Central memory CD8-positive, alpha-beta T cell (primary cell): ENCODE data around the gene NEK6.

Experiments
- ATAC-seq: fragments of 150-1000 bp; cut with Tn5 transposase; replicated peaks from 2 replicates; pipeline ENCODE4 v1.10.0; 2022; ENCODE audit warnings: mild to moderate bottlenecking, moderate FRiP score, moderate number of reproducible peaks; ENCODE audit not compliant: poor library complexity, severe bottlenecking; ENCODE audit errors: extremely low read depth
- DNase-seq, 2 donors: peaks; one replicate each; pipeline ENCODE4 v3.0.0; 2021; ENCODE audit warnings: low spot score in 2 of 2
- H3K27ac Mint-ChIP-seq: one replicate; pipeline ENCODE4 v1.8.0; 2022; ENCODE audit warnings: low read depth, mild to moderate bottlenecking, moderate library complexity, mixed read lengths
- H3K27me3 Mint-ChIP-seq: one replicate; pipeline ENCODE4 v1.8.0; 2022; ENCODE audit warnings: mixed read lengths
- H3K36me3 Mint-ChIP-seq: one replicate; pipeline ENCODE4 v1.8.0; 2022; ENCODE audit warnings: mild to moderate bottlenecking, moderate library complexity, mixed read lengths; ENCODE audit not compliant: insufficient read depth
- H3K4me1 Mint-ChIP-seq: one replicate; pipeline ENCODE4 v1.8.0; 2022; ENCODE audit warnings: mixed read lengths
- H3K4me3 Mint-ChIP-seq: one replicate; pipeline ENCODE4 v1.8.0; 2022; ENCODE audit warnings: mild to moderate bottlenecking, moderate library complexity, mixed read lengths
- H3K9me3 Mint-ChIP-seq: one replicate; pipeline ENCODE4 v1.8.0; 2022; ENCODE audit warnings: mixed read lengths

Gene NEK6

DNA sequence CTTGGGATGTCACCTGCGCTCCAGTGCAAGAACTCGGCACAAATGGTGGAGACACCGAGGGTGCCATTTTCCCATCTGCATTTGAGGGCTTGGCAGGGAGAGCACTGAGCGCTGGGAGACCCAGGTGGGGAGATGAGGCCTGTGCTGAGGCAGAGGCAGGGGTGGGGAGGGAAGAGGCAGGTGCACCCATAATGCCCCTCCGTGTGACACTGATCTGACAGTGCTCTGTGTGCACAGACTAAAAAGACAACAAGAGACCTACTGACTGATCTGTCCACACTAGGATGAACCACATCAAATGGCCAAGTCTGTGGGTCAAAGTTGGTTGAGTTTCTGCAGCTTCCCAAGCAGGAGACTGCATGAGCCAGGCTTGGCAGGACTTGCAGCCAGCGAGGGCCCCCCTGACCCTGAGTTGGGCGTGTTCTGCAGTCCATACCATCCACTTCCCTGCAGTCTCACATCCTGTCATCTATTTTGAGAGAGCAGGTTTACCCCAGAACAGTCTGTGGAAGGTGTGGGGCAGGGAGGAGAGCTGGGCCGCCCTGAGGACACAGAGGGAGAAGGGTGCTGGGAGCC lies 41.9 kb downstream of the NEK6 start:
- Mint-ChIP-seq H3K27me3 (no peaks in the 10 kb centered on the region), H3K27ac (peak overlapping the region; percentile 57), H3K4me3 (no peak overlapping the region), H3K4me1 (peaks cover 23% of the 10 kb centered on the region), H3K9me3 (no peaks in the 10 kb centered on the region), H3K36me3 (peaks cover 4% of the 10 kb centered on the region)
- no peak for DNase-seq
- ATAC-seq: no peak

DNA sequence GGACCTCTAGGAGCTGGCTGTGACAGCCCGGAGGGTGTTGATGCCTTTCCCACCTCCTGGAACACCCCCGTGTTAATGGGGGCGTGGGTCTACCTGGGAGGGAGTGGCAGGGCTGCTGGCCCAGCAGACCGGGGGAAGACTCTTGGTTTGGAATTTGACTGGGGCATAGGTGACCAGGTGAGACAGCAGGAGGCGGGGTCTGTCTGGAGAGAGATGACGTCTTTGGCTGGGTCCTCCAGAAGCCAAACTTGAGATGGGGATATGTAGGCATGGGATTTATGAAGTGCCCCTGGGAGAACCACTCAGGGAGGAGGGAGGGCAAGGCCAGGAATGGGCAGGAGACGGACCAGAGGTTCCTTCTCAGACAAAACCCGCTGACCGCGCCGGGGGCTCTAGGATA lies 42.6 kb downstream of the NEK6 start:
- DNase-seq (no peak), ATAC-seq (no peak)
- H3K36me3 Mint-ChIP-seq: peaks cover 4% of the 10 kb centered on the region
- H3K4me3 Mint-ChIP-seq: no peak overlapping the region
- H3K27ac Mint-ChIP-seq: peak overlapping the region; percentile 38
- H3K9me3 Mint-ChIP-seq: no peaks in the 10 kb centered on the region
- no peaks in the 10 kb centered on the region for H3K27me3 Mint-ChIP-seq
- H3K4me1 Mint-ChIP-seq: peaks cover 19% of the 10 kb centered on the region

DNA sequence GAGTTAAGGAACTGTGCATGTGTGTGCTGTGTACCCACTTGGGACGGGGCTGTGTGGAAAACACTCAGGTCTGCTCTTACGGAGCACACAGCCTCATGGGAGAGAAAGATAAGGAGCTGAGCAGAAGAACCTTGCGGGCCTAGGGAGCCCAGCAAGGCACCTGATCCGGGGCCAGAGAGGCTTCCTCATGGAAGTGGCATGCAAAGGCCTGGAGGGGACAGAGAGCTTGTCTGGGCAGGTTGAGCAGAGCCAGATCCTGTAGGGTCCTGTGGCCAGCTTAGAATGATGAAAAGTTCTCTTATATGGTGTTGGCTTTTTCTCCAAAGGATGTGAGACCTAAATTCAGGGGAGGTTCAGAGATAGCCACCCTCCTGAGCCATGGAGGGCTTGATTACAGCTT lies 45.2 kb downstream of the NEK6 start:
- no peak overlapping the region for H3K27ac Mint-ChIP-seq
- DNase-seq (no peak), ATAC-seq (no peak)
- no peaks in the 10 kb centered on the region for H3K27me3 Mint-ChIP-seq
- peaks cover 3% of the 10 kb centered on the region for H3K36me3 Mint-ChIP-seq
- H3K9me3 Mint-ChIP-seq: no peaks in the 10 kb centered on the region
- H3K4me3 Mint-ChIP-seq: no peak overlapping the region
- H3K4me1 Mint-ChIP-seq: peaks cover 25% of the 10 kb centered on the region

DNA sequence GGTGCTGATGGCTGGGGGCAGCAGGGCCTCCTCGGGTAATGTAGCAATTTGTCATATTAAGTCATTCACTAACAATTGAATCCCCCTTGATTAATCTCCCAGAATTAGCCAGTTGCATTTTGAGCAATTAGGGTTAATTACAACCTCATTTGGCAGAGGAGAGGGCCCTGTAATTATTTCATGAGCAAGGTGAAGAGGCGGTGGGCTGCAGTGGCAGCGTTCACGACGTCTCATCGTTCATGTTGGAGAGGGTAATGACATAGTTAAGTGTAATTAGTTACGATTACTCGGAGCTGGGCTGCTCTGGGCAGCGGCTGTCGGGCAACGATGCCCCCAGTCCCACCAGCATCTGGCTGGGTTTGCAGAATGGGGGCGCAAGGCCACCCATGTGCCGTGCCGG lies 46.0 kb downstream of the NEK6 start:
- Mint-ChIP-seq H3K4me3 (no peak overlapping the region), H3K27ac (no peak overlapping the region), H3K4me1 (peaks cover 25% of the 10 kb centered on the region), H3K9me3 (no peaks in the 10 kb centered on the region), H3K36me3 (peaks cover 2% of the 10 kb centered on the region), H3K27me3 (no peaks in the 10 kb centered on the region)
- ATAC-seq (no peak), DNase-seq (no peak)

DNA sequence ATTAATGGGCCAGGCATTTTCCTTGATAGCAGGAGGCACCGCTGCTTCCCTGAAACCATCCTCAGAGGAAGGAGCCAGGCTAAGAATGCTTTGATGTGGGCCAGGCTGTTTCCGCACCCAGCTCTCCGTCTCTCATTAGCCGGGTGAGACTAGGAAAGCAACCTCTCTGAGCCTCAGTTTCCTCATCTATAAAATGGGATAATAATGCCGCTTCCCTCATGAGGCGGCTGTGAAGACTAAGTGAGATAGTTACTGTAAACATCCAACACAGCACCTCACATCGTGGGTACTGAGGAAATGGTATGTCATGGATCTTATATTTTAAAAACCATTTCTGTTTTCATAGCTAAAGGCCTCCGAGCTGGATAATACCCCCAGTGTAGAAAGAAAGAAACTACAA lies 46.5 kb downstream of the NEK6 start:
- no peak for DNase-seq
- Mint-ChIP-seq H3K27ac (no peak overlapping the region), H3K36me3 (peaks cover 2% of the 10 kb centered on the region), H3K4me1 (peaks cover 21% of the 10 kb centered on the region), H3K4me3 (no peak overlapping the region), H3K9me3 (no peaks in the 10 kb centered on the region), H3K27me3 (no peaks in the 10 kb centered on the region)
- ATAC-seq: no peak

DNA sequence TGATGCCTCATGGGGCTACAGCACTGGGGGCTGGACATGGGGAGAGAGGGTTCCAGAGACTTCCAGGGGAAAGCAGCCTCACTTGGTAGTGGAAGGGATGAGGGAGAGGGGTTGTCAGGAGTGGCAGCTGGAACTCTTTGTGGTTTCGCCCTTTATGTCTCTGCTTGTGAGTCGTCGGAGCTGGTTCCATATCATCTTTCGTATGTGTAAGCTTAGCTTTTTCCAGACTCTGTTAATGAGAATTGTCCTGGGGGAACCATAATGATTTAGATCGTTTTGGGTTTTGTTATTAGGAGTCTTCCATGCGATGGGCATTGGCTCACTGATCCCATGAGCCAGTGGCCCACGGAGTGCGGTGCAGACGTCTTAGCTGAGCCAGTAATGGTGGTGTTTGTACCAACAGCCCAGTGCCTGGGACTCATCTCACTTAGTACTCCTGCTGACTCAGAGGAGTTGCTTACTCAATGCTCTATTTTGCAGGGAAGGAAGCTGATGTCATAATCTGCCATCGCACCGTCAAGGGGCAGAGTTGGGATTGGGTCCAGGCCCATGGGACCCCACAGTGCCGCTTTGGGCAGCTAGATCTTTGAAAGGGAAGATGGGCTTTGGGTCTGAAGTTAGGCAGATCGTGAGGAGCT lies 48.5 kb downstream of the NEK6 start:
- H3K27me3 Mint-ChIP-seq: no peaks in the 10 kb centered on the region
- H3K36me3 Mint-ChIP-seq: peaks cover 2% of the 10 kb centered on the region
- H3K4me3 Mint-ChIP-seq: no peak overlapping the region
- DNase-seq (no peak), ATAC-seq (no peak)
- H3K4me1 Mint-ChIP-seq: peaks cover 13% of the 10 kb centered on the region
- H3K27ac Mint-ChIP-seq: no peak overlapping the region
- no peaks in the 10 kb centered on the region for H3K9me3 Mint-ChIP-seq

DNA sequence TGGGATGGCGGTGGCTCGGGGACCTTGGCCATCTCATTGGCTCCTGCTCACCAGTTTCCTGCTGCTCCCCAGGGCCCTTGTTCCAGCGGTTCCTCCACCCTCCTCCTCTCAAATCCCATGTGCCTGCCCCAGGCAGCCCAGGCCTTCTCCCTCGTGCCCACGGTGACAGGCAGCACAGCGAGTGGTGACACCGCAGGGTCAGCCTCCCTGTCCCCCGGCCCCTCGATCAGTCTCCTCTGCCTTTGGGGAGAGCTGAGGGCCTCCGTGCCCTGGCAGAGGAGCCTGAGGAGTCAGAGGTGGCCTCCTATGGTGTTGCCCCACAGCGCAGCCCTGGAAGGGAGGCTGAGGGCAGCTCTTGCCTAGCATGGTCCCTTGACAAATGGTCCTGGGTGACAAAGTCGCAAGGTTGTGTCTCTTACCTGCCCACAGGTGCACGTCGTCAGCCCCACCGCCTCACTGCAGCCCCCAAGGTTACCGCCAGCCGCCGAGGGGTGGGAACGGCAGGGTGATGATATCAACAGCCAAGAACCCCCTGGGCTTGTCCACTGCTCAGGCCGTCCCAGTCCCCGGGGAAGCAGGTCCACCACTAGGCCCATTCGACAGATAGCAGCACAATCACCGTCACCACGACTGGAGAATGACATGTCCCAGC lies 49.8 kb downstream of the NEK6 start:
- Mint-ChIP-seq H3K9me3 (no peaks in the 10 kb centered on the region), H3K27me3 (no peaks in the 10 kb centered on the region), H3K4me1 (peaks cover 13% of the 10 kb centered on the region), H3K27ac (no peak overlapping the region), H3K36me3 (peaks cover 2% of the 10 kb centered on the region), H3K4me3 (no peak overlapping the region)
- DNase-seq (no peak), ATAC-seq (no peak)

DNA sequence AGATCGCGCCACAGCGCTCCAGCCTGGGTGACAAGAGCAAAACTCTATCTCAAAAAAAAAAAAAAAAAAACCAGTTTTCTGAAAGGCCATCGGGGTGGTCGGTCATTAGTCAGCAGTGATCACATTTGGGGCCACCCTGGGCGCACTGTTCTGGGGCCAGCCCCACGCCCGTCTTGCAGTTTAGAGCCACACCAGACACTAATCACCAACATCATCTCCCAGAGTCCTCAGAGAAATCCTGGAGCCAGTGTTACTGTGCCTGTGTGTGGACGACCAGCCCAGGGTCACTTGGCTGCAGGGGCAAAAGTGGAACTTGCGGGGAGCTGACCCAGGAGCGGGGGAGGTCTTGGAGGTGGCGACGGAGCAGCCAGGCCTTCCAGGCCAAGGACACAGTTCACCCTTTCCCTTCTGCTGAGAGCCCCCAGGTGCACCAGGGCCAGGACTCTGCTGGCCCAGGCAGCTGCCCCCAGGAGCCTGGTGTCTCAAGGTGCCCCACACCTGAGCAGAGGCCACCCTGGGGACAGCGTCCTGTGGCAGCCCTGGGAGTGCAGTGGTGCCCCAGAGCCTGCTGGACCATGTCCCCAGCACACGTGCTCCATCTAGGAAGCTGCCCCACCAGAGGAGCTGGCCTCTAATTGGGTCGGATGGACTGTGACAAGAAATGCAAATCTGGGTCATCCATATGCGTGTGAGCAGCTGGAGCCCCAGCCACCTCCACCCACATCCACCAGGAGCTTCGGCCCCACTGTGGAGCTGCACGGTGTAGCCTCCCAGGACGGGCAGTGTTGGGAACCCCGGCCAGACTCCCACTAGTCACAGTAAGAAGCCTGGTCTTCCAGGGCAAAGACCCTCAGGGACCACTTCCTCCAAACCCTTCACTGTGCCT lies 51.1 kb downstream of the NEK6 start:
- Mint-ChIP-seq H3K9me3 (no peaks in the 10 kb centered on the region), H3K4me1 (peaks cover 6% of the 10 kb centered on the region), H3K27ac (no peak overlapping the region), H3K4me3 (no peak overlapping the region), H3K27me3 (no peaks in the 10 kb centered on the region), H3K36me3 (no peaks in the 10 kb centered on the region)
- ATAC-seq (no peak), DNase-seq (no peak)

DNA sequence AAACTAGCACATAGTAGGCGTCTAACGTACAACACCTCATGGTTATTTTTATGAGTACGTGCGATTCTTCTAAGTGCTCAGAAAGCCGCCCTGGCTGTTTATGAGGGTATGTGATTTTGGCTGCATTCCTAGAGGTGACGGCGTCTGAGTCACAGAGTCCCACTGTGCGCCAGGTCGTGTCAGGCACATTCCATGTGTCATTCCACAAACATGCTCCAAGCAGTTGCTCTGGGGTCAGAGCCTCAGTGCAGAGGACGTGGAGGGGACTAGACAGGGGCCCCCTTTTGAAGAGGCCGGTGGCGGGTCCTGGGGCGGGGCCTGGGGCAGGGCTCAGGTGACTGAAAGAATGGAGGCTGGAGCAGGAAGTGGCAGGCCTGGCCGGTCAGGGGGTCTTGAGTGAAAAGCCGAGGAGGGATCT lies 51.9 kb downstream of the NEK6 start:
- DNase-seq (no peak), ATAC-seq (no peak)
- H3K4me3 Mint-ChIP-seq: no peak overlapping the region
- H3K9me3 Mint-ChIP-seq: no peaks in the 10 kb centered on the region
- H3K27ac Mint-ChIP-seq: no peak overlapping the region
- H3K4me1 Mint-ChIP-seq: peaks cover 6% of the 10 kb centered on the region
- no peaks in the 10 kb centered on the region for H3K36me3 Mint-ChIP-seq
- no peaks in the 10 kb centered on the region for H3K27me3 Mint-ChIP-seq

DNA sequence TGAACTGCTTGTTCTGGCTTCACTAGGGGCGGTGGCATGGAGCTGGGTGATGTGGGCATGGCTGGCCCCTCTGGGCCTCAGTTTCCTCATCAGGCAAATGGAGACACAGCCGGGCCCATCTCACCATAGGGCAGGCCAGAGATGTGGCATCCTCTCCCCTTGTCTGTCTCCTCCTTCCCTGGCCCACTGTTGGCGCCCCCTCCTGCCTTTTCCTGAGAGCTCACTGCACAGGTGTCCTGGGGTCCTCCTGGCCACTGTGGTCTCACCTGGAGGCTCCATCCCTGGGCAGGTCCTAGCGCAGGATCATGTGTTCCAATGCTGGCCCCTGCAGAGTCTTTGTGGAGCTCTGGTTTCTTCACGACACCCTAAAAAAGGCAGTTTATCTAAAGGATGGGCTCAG lies 53.5 kb downstream of the NEK6 start:
- Mint-ChIP-seq H3K4me1 (no peaks in the 10 kb centered on the region), H3K36me3 (peaks cover 2% of the 10 kb centered on the region), H3K27ac (no peak overlapping the region), H3K9me3 (no peaks in the 10 kb centered on the region), H3K27me3 (no peaks in the 10 kb centered on the region), H3K4me3 (no peak overlapping the region)
- DNase-seq (no peak), ATAC-seq (no peak)

DNA sequence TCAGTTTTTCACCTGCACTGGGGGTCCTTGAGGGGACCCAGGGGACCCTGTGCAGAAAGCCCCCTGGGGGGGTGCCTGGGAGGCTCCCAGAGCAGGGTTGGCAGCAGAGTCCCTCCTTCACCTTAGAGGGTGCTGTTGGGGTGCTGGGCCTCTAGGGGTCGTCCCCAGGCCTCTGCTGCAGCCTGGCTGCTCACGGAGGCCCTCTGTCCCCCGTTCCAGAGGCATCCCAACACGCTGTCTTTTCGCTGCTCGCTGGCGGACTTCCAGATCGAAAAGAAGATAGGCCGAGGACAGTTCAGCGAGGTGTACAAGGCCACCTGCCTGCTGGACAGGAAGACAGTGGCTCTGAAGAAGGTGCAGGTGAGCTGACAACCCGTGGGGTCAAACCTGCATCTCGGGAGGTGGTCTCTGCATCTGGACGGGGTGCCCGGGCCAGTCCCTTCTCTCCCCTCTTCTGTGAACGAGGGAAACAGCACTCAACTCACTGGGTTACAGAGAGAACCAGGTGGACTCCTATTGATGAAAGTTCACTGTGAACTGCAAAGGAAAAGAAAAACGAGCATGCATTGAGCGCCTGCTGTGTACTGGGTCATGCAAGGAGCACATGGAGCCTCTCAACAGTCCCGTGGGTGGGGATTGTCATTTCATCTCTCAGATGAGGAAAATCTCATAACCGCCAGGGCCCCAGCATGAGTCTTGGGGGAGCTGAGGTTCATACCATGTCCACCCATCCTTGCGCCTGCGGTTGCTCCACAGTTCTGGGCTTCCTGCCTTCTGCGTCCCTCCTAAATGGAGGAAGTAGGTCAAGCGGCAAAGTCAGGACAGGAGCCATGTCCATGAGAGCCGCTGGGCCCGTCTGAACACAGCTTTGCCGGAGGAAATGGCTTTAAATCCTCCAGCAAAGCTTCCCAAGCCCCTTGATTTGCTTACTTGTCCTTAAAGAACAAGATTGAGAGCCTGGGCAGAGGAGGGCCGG lies 54.8 kb downstream of the NEK6 start:
- H3K9me3 Mint-ChIP-seq: no peaks in the 10 kb centered on the region
- H3K4me3 Mint-ChIP-seq: no peak overlapping the region
- DNase-seq (no peak), ATAC-seq (no peak)
- no peaks in the 10 kb centered on the region for H3K4me1 Mint-ChIP-seq
- no peaks in the 10 kb centered on the region for H3K27me3 Mint-ChIP-seq
- H3K36me3 Mint-ChIP-seq: peaks cover 6% of the 10 kb centered on the region
- peak overlapping the region; percentile 19 for H3K27ac Mint-ChIP-seq

DNA sequence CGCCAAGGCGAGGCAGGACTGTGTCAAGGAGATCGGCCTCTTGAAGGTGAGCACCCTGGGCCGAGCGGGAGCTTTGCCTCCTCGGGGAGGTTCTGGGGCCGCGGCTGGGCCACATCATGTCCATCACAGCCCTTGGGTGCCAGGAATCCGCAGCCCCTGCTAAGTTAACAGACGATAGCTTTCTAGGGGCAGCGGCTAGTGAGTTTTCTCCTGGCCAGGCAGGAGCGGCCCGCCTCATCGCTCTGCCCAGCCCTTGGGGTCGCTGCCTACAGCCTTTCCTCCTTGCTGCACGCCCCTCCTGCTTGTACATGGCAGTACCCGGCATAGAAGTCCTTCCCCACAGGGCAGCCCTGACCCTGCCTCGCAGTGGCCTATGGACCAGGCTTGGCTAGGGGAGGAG lies 56.2 kb downstream of the NEK6 start:
- H3K4me1 Mint-ChIP-seq: no peaks in the 10 kb centered on the region
- H3K36me3 Mint-ChIP-seq: peaks cover 6% of the 10 kb centered on the region
- ATAC-seq (no peak), DNase-seq (no peak)
- no peak overlapping the region for H3K27ac Mint-ChIP-seq
- no peaks in the 10 kb centered on the region for H3K9me3 Mint-ChIP-seq
- no peaks in the 10 kb centered on the region for H3K27me3 Mint-ChIP-seq
- H3K4me3 Mint-ChIP-seq: no peak overlapping the region
